HG03439 (cell line): ENCODE data around the gene PLA2G6.
A peak's percentile ranks its signal among the peaks of the same experiment; 100 is the strongest.

Source experiments
- ATAC-seq: cut with Tn5 transposase; IDR thresholded peaks from one replicate; pipeline ENCODE4 v1.9.1; 2021; ENCODE audit warnings: mild to moderate bottlenecking, moderate library complexity; ENCODE audit not compliant: unreplicated experiment

Gene PLA2G6, protein sequence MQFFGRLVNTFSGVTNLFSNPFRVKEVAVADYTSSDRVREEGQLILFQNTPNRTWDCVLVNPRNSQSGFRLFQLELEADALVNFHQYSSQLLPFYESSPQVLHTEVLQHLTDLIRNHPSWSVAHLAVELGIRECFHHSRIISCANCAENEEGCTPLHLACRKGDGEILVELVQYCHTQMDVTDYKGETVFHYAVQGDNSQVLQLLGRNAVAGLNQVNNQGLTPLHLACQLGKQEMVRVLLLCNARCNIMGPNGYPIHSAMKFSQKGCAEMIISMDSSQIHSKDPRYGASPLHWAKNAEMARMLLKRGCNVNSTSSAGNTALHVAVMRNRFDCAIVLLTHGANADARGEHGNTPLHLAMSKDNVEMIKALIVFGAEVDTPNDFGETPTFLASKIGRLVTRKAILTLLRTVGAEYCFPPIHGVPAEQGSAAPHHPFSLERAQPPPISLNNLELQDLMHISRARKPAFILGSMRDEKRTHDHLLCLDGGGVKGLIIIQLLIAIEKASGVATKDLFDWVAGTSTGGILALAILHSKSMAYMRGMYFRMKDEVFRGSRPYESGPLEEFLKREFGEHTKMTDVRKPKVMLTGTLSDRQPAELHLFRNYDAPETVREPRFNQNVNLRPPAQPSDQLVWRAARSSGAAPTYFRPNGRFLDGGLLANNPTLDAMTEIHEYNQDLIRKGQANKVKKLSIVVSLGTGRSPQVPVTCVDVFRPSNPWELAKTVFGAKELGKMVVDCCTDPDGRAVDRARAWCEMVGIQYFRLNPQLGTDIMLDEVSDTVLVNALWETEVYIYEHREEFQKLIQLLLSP

DNA sequence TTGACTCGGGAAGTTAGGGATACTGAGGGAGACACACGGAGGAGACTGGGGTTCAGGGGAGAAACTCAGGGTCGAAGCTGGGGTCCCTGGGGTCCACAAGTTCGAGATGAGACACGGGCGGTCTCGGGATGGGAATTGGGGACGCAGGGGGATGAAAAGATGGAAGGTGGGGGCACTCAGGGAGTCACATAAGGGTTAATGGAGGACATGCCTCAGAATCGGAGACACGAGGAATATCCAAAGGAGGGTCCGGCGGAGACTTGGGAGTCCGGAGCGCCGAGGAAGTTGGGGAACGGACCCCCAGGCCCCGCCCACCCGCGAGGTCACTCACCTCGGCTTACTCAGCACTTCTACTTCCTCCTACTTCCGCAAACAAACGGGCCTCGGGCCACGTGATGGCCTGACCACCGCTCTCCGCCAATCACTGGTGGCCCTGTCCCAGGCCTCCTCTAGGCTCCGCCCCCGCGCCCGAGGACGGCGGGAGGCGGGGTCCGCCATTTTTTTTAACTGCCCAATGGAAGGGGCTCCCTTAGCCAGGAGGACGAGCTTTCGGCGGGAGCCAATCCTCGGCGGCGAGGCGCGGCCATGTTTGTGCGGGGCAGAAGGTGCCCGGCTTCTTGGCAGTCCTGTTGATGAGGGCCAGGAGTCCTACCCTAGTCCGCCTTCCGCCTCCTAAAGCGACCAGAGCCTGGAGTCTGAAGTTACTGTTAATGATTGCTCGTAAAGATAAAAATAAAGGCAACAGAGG, at the start of gene PLA2G6:
Gene PLA2G6 (minus strand): TSS at position 378 of the 748 bp plus-strand sequence. CDS start 12,404 bp downstream, outside the sequence.
- ATAC-seq: peak; percentile 82

DNA sequence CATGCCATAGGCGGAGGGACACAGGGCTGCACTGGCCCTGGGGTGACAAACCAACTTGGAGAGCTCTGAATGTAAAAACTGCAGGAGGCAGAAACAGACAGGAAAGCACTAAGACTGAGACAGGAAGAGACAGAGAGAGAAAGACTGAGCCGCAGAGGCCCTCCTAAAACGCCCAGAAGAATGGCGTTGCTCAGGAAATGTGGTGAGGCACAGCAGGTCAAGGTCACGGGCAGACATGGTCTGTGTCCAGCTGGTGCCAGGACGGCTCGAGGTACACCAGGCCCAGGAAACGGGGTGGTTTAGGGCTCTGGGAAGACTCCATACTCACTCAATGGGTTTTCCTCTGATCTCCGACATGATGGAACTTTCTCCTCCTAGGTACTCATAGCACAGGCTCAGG, 49.3 kb upstream of the PLA2G6 start:
- no peak for ATAC-seq

DNA sequence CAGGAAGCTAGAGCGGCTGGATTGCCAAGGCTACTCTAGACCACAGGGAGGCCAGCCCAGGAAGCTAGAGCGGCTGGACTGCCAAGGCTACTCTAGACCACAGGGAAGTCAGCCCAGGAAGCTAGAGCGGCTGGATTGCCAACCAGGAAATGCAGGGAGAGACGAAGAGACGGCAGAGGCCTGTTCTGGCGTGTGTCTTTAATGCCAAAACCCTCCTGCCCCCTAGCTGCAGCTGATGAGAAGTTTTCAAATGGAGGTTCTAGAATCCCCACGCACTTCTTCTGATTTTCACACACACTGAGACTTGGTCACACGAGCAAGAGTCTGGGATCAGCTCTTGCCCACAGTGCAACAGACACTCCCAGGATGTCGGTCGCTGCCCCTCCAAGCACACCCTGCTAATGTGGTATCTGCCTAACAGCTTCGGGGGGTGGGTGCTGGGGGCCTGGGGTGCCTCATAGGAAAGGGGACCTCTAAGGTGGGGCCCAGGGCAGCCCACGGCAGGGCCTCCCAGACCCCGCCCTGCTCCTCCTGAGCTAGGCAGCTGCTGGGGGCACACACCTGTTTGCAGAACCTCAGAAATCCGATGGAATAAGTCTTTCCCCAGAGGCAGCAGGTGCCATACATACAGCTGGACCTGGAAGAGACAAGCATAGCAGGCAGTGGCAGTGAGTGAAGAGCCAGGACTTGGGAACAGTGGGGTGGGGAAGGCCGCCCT, 48.6 kb upstream of the PLA2G6 start:
- ATAC-seq: no peak

DNA sequence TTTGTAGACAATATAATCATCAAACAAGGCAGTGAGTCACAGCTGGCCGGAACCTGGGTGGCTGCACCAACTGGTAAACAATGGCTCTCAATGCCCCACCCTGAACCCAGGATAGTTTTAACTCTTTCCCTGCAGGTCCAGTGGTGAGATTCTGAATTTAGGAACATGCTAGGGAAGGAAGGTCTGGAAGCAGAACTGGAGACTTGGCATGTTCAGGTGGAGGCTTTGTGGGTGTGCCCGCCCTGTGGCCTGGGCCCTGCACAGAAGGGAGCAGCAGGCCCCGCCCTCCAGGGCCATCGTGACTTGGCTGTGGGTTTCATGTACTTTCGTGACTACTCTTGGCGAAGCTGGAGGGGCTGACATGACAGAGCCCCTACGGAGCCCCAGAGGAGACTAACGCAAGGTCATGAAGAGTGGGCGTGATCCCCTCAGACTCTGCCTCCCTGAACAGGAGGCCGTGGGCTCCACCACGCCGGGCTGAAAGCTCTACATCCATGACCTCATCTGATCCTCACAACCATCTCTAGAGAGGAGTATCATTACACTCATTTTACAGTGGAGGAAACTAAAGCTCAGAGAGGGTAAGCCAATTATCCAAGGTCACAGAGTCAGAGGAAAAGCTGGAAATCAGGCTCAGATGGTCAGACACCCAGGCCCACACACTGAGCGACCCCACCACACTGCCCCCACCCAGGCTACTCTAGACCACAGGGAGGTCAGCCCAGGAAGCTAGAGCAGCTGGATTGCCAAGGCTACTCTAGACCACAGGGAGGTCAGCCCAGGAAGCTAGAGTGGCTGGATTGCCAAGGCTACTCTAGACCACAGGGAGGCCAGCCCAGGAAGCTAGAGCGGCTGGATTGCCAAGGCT, 47.5 kb upstream of the PLA2G6 start:
- no peak for ATAC-seq

DNA sequence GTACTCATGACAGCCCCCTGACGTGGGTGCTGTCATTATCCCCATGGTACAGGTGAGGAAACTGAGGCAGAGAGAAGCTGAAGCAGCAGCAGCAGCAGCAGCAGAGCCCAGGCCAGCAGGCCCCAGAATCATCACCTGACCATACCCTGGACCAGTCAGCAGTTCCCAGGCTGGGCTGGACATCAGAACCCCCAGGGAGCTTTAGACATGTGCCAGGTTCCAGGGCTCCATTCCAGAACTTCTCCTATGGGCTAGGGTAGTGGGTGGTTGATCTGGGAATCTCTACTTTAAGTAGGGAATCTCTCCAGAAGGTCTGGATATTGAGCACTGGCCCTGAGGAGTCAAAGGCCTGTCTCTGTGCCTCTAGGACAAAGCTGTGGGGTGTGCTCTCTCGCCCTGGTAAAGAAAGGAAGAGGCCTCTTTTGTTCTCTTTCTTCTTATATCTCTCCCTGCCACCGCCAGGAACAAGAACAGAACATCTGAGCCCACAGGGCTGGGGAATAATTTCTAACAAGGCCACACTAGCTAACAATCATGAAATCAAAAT, 46.8 kb upstream of the PLA2G6 start:
- ATAC-seq: no peak

DNA sequence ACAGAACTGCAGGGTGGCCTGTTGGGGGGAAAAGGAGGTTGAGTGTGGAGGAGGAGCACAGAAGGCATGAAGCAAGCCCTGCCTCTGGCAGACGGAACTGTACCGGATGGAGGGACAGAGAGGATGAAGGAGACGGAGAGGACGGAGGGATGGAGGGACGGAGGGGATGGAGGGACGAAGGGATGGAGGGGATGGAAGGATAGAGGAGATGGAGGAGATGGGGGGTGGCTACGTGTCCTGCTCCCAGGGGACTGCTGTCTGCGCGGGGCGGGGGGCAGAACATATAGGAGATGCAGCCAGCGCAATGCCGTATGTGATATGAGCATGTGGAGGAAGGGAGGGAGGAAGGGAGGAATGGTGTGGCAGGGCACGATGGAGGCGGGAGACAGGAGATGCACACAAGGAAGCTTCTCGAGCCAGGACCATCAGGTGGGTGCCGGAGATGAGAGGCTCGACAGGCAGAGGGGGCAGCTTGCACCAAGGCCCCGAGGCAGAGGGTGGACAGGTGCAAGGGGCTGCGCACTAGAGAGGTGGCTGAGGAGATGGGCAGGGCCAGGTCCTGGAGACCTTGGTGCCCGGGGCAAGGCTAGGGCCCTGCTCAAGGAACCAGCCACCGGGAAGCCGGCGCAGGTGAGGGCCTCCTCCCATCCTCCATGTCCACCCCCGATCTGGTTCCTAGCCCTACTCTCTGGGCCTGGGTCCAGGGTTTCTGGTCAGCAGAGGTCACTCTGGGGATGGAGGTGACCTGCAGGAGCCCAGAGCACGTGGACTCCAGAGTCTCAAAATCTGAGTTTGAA, 45.4 kb upstream of the PLA2G6 start:
- no peak for ATAC-seq

DNA sequence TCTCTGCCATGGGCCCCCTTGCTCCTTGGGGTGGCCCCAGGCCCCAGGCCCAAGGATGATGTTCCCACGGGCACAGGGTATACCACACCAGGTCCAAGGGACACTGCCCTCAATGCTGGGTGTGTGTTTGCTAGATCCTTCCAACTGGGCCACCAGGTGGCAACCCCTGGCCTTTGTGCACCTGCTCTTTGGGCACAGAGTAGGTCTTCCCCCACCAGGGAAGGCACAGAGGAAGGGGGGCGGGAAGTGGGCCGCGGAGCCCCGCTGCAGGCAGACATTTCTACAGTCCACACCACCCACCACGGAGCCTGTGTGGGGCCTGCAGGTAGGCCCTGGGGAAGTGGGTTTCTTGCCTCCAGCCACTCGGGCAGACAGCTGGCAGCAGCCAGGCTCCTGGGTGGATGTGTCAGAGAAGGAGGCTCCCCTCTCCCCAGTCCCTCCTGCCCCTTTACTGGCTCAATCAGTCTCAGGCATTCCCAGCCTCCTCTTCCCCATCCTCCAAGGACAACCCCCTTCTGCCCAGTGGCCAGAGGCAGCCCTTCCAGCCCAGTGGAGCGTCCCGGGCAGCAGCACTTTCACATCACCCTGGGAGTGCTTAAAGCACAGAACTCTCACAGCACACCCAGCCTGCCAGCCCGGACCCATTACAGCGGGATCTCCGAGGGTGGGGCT, 41.8 kb upstream of the PLA2G6 start:
- ATAC-seq: no peak

DNA sequence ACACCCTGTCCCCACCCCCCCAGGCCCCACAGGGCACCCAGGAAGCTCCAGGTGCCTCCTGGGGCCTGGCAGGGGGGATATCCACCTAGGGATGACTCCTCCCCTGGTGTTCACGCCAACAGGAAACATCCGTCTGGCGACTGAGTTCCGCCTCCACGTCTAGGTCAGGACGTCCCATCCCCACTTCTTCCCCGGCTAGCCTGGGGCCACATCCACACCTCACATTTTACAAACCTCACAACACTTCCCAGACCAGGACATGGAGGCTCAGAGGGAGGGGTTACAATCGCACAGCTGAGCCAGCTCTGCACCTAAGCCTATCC, 41.1 kb upstream of the PLA2G6 start:
- no peak for ATAC-seq

DNA sequence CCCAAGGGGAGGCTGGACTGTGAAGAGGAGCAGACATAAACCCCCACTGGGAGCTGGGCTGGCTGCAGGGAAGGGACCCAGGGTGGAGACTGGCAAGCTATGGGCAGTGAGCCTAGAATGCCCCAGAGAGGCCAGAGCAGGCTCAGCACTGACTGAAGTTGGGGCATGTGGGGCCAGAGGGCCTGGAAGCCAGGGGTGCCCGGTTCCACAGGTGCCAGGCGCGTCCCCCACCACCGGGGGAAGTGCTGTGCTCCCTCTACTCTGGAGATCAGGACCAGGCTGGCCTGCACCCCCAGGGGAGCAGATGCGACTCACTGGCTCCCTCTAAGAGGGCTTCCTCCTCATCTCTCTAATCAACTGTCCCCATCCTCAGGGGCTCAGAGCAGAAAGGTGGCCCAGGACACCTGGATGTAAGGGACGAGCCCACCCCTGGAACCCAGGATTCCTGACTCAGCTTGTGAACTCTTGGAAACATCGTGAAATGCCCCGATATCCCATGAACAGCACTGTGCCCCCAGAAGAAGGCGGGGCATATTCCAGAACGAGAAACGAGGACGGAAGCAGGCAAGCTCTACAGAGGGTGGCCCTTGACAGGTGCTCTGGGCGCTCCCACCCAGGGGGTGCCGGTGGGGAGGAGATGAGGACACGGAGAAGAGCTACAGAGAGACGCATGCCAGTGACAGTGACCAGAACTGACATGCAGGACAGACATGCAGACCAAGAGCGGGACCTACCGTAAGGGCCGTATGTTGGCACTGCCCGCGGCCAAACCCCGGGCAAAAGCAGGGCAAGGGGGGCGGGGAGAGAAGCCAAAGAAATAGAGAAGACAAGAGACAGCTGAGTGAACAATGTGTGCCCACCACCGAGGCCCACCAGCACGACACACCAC, 40.5 kb upstream of the PLA2G6 start:
- no peak for ATAC-seq

DNA sequence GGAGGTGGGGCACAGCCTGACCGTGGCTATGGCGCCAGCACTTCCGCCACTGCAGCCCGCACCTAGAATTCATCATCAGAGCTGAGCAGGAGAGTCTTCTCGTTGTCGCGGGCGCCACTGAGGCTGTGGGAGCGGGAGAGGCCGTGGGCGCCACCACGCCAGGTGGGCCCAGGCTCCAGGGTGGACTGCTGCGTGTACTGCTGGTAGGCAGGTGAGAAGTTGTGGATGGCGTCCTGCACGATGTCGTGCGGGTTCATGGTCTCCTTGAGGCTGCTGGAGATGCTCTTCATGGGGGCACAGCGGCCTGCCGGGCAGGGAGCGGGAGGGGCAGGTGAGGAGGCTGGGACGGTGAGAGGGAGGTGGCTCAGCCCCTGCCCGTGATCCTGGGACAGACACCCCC, 39.8 kb upstream of the PLA2G6 start:
- no peak for ATAC-seq

DNA sequence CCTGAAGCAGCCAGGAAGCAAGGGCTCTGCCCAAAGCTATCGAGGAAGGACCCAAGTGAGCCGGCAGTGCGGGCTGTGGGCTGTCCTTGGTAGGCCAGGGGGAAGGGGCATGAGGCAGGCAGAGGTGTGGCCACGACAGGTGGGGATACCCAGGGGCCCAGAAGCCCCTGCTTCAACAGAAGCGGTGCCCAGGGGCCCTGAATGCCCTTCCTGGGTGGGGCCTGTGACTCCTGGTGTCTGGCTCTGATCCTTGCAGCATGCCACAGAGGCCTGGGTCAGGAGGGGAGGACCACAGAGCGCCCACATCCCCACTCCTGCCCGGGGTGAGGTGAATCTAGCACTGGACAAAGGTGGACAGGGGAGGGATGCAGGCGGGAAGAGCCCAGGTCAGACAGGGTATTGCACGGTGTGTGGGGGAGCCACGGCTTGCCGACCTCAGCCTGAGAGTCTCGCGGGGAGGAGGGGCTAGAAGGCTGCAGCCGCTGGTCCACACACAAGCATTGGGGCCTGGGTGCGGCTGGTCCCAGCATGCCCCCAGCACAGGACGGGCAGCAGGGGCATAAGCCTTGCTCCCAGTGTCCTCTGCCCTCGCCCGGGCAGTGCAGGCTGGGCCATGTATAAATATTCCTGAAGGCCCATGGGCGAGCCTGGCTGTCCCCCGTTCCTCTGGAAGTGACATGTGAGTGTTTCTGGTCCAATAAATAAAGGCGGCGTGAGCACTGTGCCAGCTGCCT, 39.2 kb upstream of the PLA2G6 start:
- no peak for ATAC-seq

DNA sequence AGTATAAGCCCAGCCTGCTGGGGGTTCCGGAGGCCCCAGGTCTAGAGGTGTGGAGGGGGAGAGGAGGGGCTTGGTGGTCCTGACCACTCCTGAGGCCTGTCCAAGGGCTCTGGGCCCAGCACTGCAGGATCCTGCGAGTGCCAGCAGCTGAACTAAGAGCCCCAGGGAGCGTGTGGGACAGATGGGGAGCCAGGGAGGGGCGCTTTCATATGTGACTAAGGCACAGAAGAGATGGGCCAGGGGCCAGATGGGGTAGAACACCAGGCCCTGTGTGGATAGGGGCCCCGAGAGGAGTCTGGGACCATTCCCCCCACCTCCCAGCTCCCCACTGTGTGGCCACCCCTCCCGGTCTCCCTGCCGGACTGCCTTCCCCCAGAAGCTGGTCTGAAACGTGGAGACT, 38.5 kb upstream of the PLA2G6 start:
- ATAC-seq: no peak

DNA sequence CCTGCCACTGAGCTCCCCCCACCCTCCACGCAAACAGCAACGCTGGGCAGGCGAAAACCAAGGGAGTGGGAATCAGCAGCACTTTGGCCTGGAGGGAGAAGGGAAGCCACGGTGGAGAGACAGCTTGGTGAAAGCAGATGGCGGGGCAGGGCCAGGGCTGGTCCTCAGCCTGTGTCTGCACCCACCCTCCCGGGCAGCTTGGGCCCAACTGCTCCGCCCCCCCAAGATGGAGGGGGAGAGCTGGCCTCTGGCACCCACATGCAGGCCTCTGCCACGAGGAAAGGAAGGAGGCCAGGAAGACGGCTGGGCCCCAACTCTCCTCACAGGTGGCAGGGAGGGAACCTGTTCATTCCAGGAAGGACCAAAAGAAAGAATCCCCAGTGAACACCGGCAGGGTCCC, 38.0 kb upstream of the PLA2G6 start:
- no peak for ATAC-seq

DNA sequence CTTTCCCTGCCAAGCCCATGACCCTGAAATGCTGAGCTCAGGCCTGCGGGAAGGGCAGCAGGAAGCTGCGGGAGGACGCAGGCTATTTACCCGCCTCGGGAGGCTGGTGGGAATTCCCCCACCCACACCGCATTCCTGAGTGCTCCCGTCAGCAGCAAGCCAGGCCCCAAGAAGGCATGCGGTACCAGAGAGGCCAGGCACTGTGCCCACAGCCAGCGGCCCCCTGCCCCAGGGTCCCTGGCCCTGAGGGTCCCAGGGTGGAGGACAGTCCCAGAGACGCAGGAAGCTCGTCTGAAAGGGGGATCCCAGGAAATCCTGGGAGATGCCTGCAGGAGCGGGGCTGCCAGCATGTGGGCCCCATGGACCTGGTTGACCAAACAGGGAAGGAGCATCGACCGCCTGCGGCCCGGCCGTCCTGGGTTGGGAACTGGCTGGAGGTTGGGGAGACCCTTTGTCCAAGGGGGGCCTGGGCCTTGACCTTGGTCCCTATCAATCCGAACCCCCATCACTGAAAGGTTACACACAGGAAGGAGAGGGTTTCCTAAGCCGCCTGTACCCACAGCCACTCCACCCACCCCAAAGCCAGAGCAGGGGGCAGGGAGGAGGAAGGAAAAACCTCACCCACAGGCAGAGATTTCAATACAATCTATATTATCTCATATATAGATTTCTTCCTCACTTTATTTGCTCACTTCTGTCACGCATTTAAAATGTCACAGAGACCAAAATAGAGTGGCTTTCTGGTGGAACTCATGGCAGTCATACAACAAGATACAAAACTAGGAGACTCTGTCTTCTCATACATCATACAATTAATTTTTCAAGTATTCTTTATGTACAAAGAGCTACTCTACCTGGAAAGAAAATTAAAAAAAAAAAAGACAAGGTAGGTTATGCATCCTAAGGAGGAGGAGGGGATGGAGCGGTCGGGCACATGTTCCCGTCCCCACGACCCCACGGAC, 37.3 kb upstream of the PLA2G6 start:
- ATAC-seq: no peak

DNA sequence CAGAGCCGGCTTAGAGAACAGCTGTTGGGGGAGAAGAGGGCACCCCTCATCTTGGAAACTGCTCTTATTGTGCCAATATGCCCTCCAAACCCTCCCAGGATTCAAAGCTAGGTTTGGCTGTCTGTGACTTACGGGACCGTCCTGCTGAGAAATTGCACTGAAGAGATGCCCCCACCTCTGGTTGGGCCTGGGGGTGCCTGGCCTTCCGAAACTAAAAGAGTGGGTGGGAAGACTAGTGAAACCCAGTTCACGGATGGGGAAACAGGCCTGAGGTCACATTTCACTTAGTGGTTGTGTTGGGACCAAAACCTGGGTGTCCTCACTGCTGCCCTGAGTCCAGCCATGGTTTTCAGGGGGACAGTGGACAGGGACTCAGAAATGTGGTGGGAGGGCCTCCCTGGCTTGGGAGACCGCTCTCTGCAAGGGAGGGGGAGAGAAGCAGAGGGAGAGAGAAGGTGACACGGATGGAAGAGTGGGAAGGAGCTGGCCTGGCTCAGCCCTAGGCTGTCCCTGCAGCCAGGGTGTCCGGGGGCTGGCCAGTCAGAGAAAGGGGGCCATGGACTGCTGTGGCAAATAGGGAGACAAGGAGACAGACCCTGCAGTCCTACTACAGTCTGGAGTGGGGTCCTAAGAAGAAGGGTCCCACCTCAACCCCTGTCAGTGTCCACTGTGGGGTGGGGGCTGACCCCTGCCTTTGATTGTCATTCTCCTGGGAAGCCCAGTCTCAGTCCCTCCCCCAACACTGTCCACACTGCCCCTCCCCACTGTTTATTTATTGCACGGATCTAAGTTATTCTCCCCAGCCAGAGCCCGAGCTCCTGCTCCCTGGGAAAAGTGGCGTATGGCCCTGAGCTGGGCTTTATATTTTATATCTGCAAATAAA, 33.8 kb upstream of the PLA2G6 start:
- no peak for ATAC-seq
